Body of pancreas (tissue), 4 donors: ENCODE results near the gene MTFMT.

ENCODE experiments used
- POLR2A ChIP-seq, 3 donors: fragments of 450-650 bp; IDR thresholded peaks; one replicate each; pipeline ENCODE4 v1.6.1; 2016; ENCODE audit warnings: antibody characterized with exemption in 3 of 3, mild to moderate bottlenecking in 2 of 3
- TF ChIP-seq, protein P1 (sequence below), 7 experiments: fragments of 450-650 bp in 4 of 7; fragments of 200-600 bp in 3 of 7; sonication (generic) in 3 of 7; IDR thresholded peaks; one replicate each; pipeline ENCODE4 v1.5.1; 2016 to 2019; ENCODE audit warnings: antibody characterized with exemption in 7 of 7

GRCh38 chr15:64997066-64997465, 32.4 kb downstream of the MTFMT start:
- TF ChIP-seq, protein P1, sequence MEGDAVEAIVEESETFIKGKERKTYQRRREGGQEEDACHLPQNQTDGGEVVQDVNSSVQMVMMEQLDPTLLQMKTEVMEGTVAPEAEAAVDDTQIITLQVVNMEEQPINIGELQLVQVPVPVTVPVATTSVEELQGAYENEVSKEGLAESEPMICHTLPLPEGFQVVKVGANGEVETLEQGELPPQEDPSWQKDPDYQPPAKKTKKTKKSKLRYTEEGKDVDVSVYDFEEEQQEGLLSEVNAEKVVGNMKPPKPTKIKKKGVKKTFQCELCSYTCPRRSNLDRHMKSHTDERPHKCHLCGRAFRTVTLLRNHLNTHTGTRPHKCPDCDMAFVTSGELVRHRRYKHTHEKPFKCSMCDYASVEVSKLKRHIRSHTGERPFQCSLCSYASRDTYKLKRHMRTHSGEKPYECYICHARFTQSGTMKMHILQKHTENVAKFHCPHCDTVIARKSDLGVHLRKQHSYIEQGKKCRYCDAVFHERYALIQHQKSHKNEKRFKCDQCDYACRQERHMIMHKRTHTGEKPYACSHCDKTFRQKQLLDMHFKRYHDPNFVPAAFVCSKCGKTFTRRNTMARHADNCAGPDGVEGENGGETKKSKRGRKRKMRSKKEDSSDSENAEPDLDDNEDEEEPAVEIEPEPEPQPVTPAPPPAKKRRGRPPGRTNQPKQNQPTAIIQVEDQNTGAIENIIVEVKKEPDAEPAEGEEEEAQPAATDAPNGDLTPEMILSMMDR (IDR thresholded peaks at IDR 0.05): no peak
- no peak for TF ChIP-seq POLR2A (IDR thresholded peaks at IDR 0.05)
